ENCODE results near the gene FUOM.

Gene FUOM

GRCh38 chr10:133349577-133350011 lies 8.2 kb downstream of the FUOM start:
- DNase-seq, result no peak

GRCh38 chr10:133349160-133349568 lies 8.7 kb downstream of the FUOM start:
- DNase-seq, result no peak

DNA sequence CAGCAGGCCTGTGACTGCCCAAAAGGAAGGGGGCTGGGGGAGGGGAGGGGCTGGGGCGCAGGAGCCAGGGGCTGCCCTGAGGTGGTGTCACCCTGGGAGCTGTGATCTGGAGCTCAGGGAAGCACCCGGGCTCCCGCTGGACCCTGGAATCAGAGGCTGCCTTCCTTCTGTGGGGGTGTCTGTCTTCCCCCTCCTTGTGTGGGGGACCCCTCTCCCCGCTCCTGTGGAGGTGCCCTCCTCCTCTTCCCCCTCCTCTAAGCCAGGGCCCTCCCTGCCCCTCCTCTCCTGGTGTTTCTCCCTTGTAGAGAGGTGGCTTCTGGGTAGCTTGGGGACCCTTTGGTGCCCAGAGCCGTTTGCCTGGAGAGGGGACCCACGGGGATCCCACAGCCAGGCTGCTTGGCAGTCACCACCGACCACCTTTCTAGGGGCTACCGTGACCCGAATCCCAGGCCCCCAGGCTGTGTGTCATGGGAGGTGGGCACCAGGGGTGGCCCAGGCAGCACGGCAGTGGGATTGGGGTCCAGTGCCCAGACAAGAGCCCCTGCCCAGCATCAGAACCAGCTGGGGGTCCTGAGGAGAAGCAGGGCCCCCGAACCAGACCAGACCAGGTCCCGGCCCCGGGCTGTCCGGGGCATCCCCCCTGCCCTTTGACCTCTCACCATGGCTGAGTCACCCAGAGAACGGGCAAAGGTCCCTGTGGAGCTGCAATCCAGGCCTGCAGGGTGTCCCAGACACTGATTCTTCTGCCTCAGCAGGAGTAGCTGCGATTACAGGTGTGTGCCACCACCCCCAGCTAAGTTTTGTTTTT lies 9.9 kb downstream of the FUOM start:
- no peak for DNase-seq

DNA sequence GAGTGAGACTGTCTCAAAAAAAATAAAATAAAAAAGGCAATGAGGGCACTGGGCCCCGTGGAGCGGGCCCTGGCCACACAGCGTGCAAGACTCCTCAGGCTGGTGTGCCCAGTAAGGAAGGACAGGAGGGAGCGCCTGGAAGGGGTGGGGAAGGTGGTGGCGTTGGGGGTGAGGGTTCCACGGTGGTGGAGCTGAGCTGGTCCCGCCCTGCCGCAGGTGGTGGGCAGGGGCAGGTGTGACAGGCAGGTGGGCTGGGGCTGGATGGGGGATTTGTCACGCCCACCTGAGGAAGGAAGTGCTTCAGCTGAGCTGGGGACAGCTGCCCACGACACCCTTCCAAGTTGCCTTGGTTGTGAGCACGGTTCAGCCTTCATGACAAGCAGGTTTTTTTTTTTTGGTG lies 11.4 kb downstream of the FUOM start:
- DNase-seq, result no peak

- no peak for DNase-seq
These were observed 13.6 kb downstream of the FUOM start for GRCh38 chr10:133344236-133344635.

GRCh38 chr10:133343558-133343957 lies 14.3 kb downstream of the FUOM start:
- no peak for DNase-seq

GRCh38 chr10:133342942-133343341 lies 14.9 kb downstream of the FUOM start:
- no peak for DNase-seq

- no peak for DNase-seq
These were observed 15.8 kb downstream of the FUOM start for GRCh38 chr10:133341983-133342382.

DNA sequence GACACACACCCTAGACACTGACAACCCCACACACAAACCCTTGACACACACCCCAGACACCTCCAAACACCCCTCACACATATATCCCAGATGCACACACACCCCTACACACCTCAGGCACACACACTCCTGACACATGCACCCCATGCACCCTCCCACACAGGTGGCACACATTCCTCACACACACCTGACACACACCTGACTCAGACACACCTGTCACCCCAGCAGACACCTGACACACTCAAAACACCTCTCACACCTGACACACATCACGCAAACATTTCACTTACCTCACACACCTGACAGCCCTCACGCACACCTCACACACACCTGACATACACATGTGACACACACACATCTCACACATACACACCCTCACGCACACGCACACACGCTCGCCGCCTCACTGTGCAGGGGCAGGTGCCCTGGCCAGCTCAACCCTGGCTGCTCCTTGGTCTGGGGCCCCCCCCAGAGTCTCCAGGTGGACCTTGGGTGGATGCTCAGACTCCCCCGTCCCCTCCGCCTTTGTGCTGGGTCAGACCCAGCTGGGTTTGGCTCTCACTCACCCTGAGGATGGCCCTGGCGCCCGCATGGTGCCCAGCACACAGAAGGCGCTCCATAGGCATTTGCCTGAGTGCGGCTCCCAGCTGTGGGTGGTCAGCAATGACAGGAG lies 18.0 kb downstream of the FUOM start:
- DNase-seq, result no peak

GRCh38 chr10:133338080-133339071 lies 19.4 kb downstream of the FUOM start:
- DNase-seq, result no peak

DNA sequence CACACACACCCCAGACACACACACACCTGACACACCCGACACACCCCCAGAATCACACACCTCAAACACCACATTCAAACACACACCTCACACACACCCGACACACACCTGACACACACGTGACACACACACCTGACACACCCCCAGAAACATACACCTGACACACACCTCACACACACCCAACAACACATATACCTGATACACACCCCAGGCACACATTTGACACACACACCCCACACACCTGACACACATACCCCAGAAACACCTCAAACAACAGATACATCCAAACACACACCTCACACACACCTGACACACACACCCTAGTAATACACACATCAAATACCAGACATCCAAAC lies 20.5 kb downstream of the FUOM start:
- DNase-seq, result no peak

- peak; percentile 9 for DNase-seq
These were observed 21.0 kb downstream of the FUOM start, which contains the start of gene CALY for GRCh38 chr10:133336577-133337369. Gene CALY (minus strand): TSS chr10:133336896. CDS start chr10:133328989, 7,907 bp downstream.

DNA sequence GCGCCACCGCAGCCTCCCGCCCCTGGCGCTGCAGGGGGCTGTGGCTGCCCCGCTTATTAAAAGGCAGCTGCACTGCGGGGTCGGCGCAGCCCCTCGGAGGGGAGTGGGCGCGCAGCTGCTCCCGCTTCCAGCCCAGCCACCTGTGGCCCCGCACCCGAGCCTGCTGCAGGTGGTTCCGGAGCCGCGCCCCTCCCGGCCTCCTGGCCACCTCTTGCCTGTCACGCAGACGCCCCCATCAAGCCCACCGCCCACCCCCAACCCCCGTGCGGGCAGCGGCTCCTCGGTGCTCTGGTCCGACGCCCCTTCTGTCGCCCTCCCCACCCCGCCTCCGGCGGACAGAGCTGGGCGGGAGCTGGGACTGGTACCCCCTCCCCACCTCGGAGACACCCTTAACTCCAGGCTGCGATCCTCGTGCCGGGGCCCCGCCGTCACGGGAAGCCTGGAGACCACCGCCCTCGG lies 21.7 kb downstream of the FUOM start:
- DNase-seq, result no peak

DNA sequence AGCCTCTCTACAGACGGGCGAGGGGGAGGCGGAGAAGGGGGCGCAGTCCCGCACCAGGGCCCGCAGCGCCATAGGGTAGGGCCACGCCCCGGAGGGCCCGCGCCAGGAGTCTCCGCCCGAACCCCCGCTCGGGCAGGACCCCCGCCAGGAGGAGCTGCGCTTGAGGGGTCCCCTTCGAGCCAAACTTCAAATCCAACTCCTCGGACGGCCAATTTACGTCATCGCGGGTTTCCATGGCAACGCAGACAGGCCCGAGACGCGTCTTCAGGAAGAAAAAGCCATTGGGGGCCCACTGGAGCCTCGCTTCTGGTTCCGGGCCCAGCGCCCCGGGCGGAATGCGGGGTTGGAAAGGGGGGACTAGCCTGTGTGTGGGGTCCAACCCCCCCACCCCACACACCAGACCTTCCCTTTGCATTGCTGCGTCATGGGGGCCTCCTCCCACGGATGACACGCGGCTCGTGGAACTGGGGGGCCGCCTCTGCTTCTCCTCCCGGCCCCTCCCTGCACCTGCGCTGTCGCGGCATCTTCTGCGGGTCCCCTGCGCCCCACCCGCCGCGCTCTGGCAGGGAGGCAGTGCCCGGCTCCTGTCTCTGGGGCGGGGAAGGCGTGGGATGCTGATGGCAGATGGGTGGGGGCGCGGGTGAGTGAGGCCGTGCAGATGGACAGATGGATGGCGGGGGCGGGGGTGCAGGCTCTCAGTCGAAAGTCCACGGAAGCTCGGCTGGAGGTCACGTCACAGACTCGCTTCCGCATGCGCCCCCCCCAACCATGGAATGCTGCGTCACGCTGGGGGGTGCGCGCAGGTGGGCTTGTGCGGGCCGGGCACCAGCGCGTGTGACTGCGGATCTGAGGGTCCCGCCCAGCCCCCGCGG lies 22.3 kb downstream of the FUOM start:
- DNase-seq, result no peak

DNA sequence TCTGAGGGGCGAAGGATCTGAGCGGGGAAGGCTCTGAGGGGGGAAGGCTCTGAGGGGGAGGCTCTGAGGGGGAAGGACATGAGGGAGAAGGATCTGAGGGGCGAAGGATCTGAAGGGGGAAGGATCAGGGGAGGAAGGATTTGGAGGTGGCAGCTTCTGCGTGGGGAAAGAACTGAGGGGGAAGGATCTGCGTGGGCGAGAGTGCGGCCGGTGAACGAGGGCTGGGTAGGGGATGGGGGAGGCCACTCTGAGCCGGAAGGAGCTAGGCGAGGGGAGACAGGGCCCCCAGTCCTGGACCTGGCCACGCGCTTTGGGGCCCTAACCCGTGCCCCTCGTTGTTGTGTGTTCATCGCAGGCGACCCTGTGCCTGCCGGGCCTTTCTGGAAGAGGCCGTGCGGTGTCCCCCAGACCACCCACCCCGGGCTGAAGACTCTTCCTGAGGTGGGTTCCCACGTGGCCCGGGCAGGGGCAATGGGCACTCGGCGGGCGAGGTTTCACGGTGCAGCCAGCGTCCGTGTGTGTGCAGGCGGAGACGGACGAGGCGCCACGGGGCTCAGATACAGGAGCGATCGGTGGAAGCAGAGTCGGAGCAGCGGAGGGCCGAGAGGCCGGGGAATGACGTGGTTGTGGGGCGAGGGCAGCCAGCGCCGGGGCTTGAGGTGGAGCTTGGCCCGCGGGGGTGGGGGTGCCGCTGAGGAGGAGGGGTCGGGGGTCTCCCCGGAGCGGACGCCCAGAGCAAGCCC lies 23.1 kb downstream of the FUOM start:
- DNase-seq, result no peak

- no peak for DNase-seq
These were observed 24.7 kb downstream of the FUOM start for GRCh38 chr10:133332936-133333699.

GRCh38 chr10:133329491-133330202 lies 28.2 kb downstream of the FUOM start:
- peak; percentile 75 for DNase-seq

GRCh38 chr10:133328358-133329343 lies 29.2 kb downstream of the FUOM start:
- no peak for DNase-seq

Measured in RPMI8226 (cell line).